PC-3 (cell line): ENCODE data around the gene ABLIM1. TPM values are rescaled to one million over a fixed set of nuclear protein-coding genes. Genes with fewer than 3 reads are reported as not detected.
A peak's percentile ranks its signal among the peaks of the same experiment; 100 is the strongest.

Experiments used
- ATAC-seq: fragments of 200-7000 bp; cut with Tn5 transposase; 2 replicates; pipeline ENCODE4 v1.9.1; 2020; ENCODE audit warnings: mild to moderate bottlenecking, moderate library complexity
- BruUV-seq: library from RNA; stranded (reverse); fragments of 400-500 nt; replicated peaks from 2 replicates; lab custom pipeline; 2021; lab: Mats Ljungman, UMichigan
- CTCF ChIA-PET: fragments of 300-600 bp; sonication (Branson Sonifier 250); formaldehyde crosslinking; loops from one replicate; lab custom pipeline; 2022; ENCODE audit warnings: antibody characterized with exemption; lab: Charles Lee
- POLR2A ChIA-PET: fragments of 300-600 bp; sonication (Branson Sonifier 250); formaldehyde crosslinking; loops from one replicate; lab custom pipeline; 2022; ENCODE audit warnings: antibody characterized with exemption; ENCODE audit not compliant: unreplicated experiment; lab: Charles Lee
- DNase-seq: peaks from one replicate; pipeline ENCODE4 v3.0.0-alpha.2; 2015
- H2AFZ ChIP-seq: fragments of 300-600 bp; sonication (generic); 2 replicates; pipeline ENCODE4 v1.6.0; 2016; ENCODE audit warnings: antibody characterized with exemption, low read length
- H3F3A ChIP-seq: fragments of 300-600 bp; sonication (generic); one replicate; pipeline ENCODE4 v1.6.0; 2017; ENCODE audit warnings: antibody characterized with exemption, low read length, control low read depth, mild to moderate bottlenecking; ENCODE audit not compliant: unreplicated experiment
- H3K27ac ChIP-seq: fragments of 300-600 bp; sonication (generic); 2 replicates; pipeline ENCODE4 v1.5.1; 2016; ENCODE audit warnings: mild to moderate bottlenecking, low read length
- H3K27me3 ChIP-seq: fragments of 300-600 bp; sonication (generic); 2 replicates; pipeline ENCODE4 v1.6.1; 2016; ENCODE audit warnings: low read length, mixed read lengths
- H3K36me3 ChIP-seq: fragments of 300-600 bp; sonication (generic); 2 replicates; pipeline ENCODE4 v1.6.1; 2016; ENCODE audit warnings: low read depth, mixed run types, low read length, mixed read lengths
- H3K4me1 ChIP-seq: fragments of 300-600 bp; sonication (generic); 2 replicates; pipeline ENCODE4 v1.5.1; 2016; ENCODE audit warnings: low read length; ENCODE audit not compliant: insufficient read depth
- H3K4me2 ChIP-seq: fragments of 300-600 bp; sonication (generic); 2 replicates; pipeline ENCODE4 v1.6.0; 2016; ENCODE audit warnings: low read length
- H3K4me3 ChIP-seq: fragments of 300-600 bp; sonication (generic); 2 replicates; pipeline ENCODE4 v1.5.1; 2016; ENCODE audit warnings: mild to moderate bottlenecking, low read length, mixed read lengths
- H3K79me2 ChIP-seq: fragments of 300-600 bp; sonication (generic); 2 replicates; pipeline ENCODE4 v1.6.1; 2017; ENCODE audit warnings: low read length, mixed read lengths
- H3K9ac ChIP-seq: fragments of 300-600 bp; sonication (generic); 2 replicates; pipeline ENCODE4 v1.6.0; 2016; ENCODE audit warnings: mild to moderate bottlenecking, low read length
- H3K9me2 ChIP-seq: fragments of 300-600 bp; sonication (generic); replicated peaks from 2 replicates; pipeline ENCODE4 v1.6.1; 2016; ENCODE audit warnings: mixed run types, low read length, mixed read lengths
- H3K9me3 ChIP-seq: fragments of 300-600 bp; sonication (generic); 2 replicates; pipeline ENCODE4 v1.6.1; 2016; ENCODE audit warnings: low read length, mixed read lengths
- H4K20me1 ChIP-seq: fragments of 300-600 bp; sonication (generic); 2 replicates; pipeline ENCODE4 v1.6.1; 2016; ENCODE audit warnings: low read length, mixed read lengths
- CTCF ChIP-seq: fragments of 300-600 bp; sonication (generic); conservative IDR thresholded peaks from 2 replicates; pipeline ENCODE4 v1.5.1; 2017; ENCODE audit warnings: antibody characterized with exemption, low read depth, mild to moderate bottlenecking, low read length
- EZH2 ChIP-seq: fragments of 300-600 bp; sonication (generic); IDR thresholded peaks from one replicate; pipeline ENCODE4 v1.6.1; 2017; ENCODE audit warnings: antibody characterized with exemption, mild to moderate bottlenecking, low read length; ENCODE audit not compliant: unreplicated experiment
- EZH2phosphoT487 ChIP-seq: fragments of 300-600 bp; sonication (generic); IDR thresholded peaks from 2 replicates; pipeline ENCODE4 v1.6.1; 2018; ENCODE audit warnings: mild to moderate bottlenecking, antibody characterized with exemption, low read length, borderline replicate concordance
- intact Hi-C: fragments of 100-400 bp; cut with micrococcal nuclease; formaldehyde crosslinking; loops from 2 replicates; pipeline ENCODE4 v1.9.0; 2023
- total RNA-seq: library from RNA; depleted of rRNA; stranded (reverse); fragments of >200 nt; gene quantifications from 2 replicates; pipeline ENCODE4 v1.2.3, GENCODE V29; 2014

Gene ABLIM1
- total RNA-seq, 1 experiment from 2014 or later = 12.3 TPM

- no peak for TF ChIP-seq EZH2phosphoT487
- TF ChIP-seq CTCF = no peak
- no peak for TF ChIP-seq EZH2
- DNase-seq (no peak), ATAC-seq (peak; percentile 25; the same call in 1 of the 2 replicates)
- no TSS peak for BruUV-seq
- no peak overlapping the region for H3K27ac ChIP-seq
- no peak overlapping the region for H3K4me3 ChIP-seq
- no peak overlapping the region for H3K9ac ChIP-seq
- peaks cover 15% of the 10 kb centered on the region; the same call in 1 of the 2 replicates for H3K4me1 ChIP-seq
- H3F3A ChIP-seq = no peaks in the 10 kb centered on the region
- no peaks in the 10 kb centered on the region for H3K9me3 ChIP-seq
- no peaks in the 10 kb centered on the region for H3K36me3 ChIP-seq
- H3K27me3 ChIP-seq = no peaks in the 10 kb centered on the region
- CTCF ChIA-PET = no interaction called here
- H2AFZ ChIP-seq = no peak overlapping the region
- H4K20me1 ChIP-seq = no peaks in the 10 kb centered on the region
- no peak overlapping the region for H3K4me2 ChIP-seq
- intact Hi-C loops = no loop called here
- POLR2A ChIA-PET = no interaction called here
- H3K9me2 ChIP-seq = no peaks in the 10 kb centered on the region
- no peaks in the 10 kb centered on the region for H3K79me2 ChIP-seq
Measured at GRCh38 chr10:114615600-114616007, 42.5 kb downstream of the ABLIM1 start.

- no peak overlapping the region for H3K9ac ChIP-seq
- ChIA-PET CTCF (no interaction called here), POLR2A (no interaction called here)
- H3K9me3 ChIP-seq = no peaks in the 10 kb centered on the region
- H3K4me3 ChIP-seq = no peak overlapping the region
- H3K9me2 ChIP-seq = no peaks in the 10 kb centered on the region
- TF ChIP-seq EZH2 (no peak), CTCF (no peak), EZH2phosphoT487 (no peak)
- no peaks in the 10 kb centered on the region for H4K20me1 ChIP-seq
- DNase-seq (no peak), ATAC-seq (peak; percentile 77)
- intact Hi-C loops = no loop called here
- no TSS peak for BruUV-seq
- H3F3A ChIP-seq = no peaks in the 10 kb centered on the region
- no peaks in the 10 kb centered on the region for H3K36me3 ChIP-seq
- H3K79me2 ChIP-seq = no peaks in the 10 kb centered on the region
- H3K27ac ChIP-seq = no peak overlapping the region
- H2AFZ ChIP-seq = no peak overlapping the region
- no peaks in the 10 kb centered on the region for H3K27me3 ChIP-seq
- peaks cover 15% of the 10 kb centered on the region; the same call in 1 of the 2 replicates for H3K4me1 ChIP-seq
- H3K4me2 ChIP-seq = peak overlapping the region; percentile 22; the same call in 1 of the 2 replicates
Measured at GRCh38 chr10:114613237-114613979, 44.7 kb downstream of the ABLIM1 start.

- no peaks in the 10 kb centered on the region for H3F3A ChIP-seq
Measured at GRCh38 chr10:114611617-114612016, 46.5 kb downstream of the ABLIM1 start.

More at GRCh38 chr10:114611617-114612016, 46.5 kb downstream of the ABLIM1 start:
- no peaks in the 10 kb centered on the region for H3K9me2 ChIP-seq
- BruUV-seq = no TSS peak
- H3K36me3 ChIP-seq = no peaks in the 10 kb centered on the region
- intact Hi-C loops = no loop called here
- no peak overlapping the region for H2AFZ ChIP-seq
- POLR2A ChIA-PET = no interaction called here
- H3K4me2 ChIP-seq = no peak overlapping the region
- ATAC-seq (peak; percentile 41), DNase-seq (peak; percentile 43)
- CTCF ChIA-PET = no interaction called here
- peaks cover 15% of the 10 kb centered on the region; the same call in 1 of the 2 replicates for H3K4me1 ChIP-seq
- no peaks in the 10 kb centered on the region for H3K27me3 ChIP-seq
- no peak overlapping the region for H3K27ac ChIP-seq
- no peaks in the 10 kb centered on the region for H4K20me1 ChIP-seq
- no peaks in the 10 kb centered on the region for H3K79me2 ChIP-seq
- no peak overlapping the region for H3K4me3 ChIP-seq
- TF ChIP-seq EZH2phosphoT487 (no peak), EZH2 (no peak), CTCF (no peak)
- no peak overlapping the region for H3K9ac ChIP-seq
- H3K9me3 ChIP-seq = no peaks in the 10 kb centered on the region
